Endothelial cell of coronary artery (primary cell): ENCODE data around the gene DLD. TPM values are rescaled to one million over a fixed set of nuclear protein-coding genes. Genes with fewer than 3 reads are reported as not detected.

Experiments
- total RNA-seq: library from RNA; depleted of rRNA; stranded (reverse); fragments of >200 nt; gene quantifications from 2 replicates; pipeline ENCODE4 v1.2.3, GENCODE V29; 2014

Gene DLD
- 57.8 and 63.3 TPM in 2 replicates for total RNA-seq

GRCh38 chr7:107890962-107891635 lies at the start of gene DLD:
TSS of gene DLD (plus strand) at chr7:107891183. CDS start at chr7:107891251, 68 bp downstream.

Other genes starting within 250 kb of the DLD start
- 0.75 and 0.99 TPM in 2 replicates for gene SLC26A4, start 230.4 kb upstream of the DLD start, total RNA-seq
- gene CBLL1, start 147.0 kb upstream of the DLD start, total RNA-seq, result 13.1 and 14.1 TPM in 2 replicates
- not detected in 2 replicates for gene SLC26A3, start 88.0 kb upstream of the DLD start, total RNA-seq
- 699 and 969 TPM in 2 replicates for gene LAMB1, start 112.0 kb downstream of the DLD start, total RNA-seq
- gene LAMB4, start 239.2 kb downstream of the DLD start, total RNA-seq, result 0.09 and 0.36 TPM in 2 replicates